HG03108 (cell line): Measurements from ENCODE around the gene SH2D7.

ENCODE experiments used
- ATAC-seq: cut with Tn5 transposase; IDR thresholded peaks from one replicate; pipeline ENCODE4 v1.9.1; 2021; ENCODE audit warnings: moderate library complexity; ENCODE audit not compliant: unreplicated experiment

The SH2D7 gene

GRCh38 chr15:78060232-78060631, 32.1 kb upstream of the SH2D7 start:
- ATAC-seq, result no peak

GRCh38 chr15:78061963-78062427, 30.4 kb upstream of the SH2D7 start:
- ATAC-seq, result peak; percentile 42

GRCh38 chr15:78063217-78063616, 29.1 kb upstream of the SH2D7 start:
- ATAC-seq, result no peak

GRCh38 chr15:78063970-78064385, 28.4 kb upstream of the SH2D7 start:
- ATAC-seq, result no peak

GRCh38 chr15:78064544-78064943, 27.8 kb upstream of the SH2D7 start:
- ATAC-seq, result no peak

DNA sequence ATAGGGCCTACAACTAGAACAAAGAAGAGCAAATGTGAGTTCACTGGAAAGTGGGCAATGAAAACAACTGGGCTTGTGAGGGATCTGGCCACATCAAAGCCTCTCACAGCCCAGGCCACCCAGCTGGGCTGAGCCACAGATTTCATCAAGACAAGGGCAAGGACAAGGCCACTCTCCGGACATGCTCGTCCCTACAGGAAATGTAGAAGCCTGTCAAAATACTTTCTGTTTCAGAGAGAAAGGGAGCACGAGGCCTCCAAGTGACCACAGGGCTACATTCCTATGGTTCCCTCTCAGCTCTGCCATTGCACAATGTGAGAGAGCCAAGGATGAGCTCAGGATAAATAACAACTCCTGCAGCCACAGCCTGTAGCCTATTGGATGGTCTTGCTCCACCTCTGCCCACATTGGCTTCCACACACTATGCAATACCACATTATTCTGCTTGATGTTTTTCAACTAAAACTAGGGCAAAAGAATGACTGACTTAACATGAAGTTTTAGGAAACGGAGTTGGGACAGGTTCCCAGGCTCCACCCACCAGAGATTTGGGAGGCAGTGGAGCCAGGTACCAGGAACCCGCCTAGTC, 27.0 kb upstream of the SH2D7 start:
- ATAC-seq, result no peak

DNA sequence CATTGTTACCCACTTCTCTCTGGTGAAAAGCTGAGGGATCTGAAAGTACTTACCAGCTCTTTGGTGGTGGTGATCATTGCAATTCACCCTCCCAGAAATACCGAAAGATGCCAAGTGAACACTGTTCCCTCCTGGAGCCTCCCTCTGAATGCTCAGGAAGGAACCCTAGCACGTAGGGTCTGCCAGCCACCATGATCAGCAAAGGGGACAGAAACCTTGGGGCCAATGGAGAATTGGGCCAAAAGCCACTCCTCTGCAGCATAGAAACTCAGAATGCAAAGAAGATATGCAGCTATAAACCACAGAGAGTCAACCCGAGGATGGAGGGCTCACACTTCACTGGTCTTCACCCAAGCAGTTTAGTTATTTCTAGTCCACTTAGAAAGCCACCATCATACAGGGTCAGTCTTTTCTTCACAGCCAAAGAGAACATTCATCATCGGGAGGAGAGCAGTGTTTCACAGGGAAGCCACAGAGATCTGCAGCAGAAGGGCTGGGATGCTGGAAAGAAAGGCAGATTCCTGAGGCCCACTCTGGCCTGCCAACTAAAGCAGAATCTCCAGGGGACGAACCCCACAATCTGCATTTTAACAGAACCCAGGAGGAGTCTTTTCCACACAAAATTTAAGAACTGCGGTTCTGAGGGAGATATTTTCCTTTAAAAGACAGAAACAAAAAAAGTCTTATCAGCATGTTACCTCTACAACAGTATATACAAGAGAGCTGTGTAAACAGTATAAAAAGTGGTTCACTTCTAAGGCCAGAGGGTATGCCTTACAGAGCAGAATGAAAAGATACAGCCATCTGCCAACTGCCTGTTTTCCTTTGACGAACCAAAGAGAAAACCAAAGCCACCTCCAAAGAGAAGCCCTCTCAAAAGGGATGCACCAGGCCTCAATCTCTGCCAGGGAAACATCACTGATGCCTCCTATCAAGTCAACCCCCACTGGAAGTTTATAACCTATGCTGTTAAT, 26.1 kb upstream of the SH2D7 start:
- ATAC-seq, result peak; percentile 49

GRCh38 chr15:78067328-78068228, 24.8 kb upstream of the SH2D7 start:
- no peak for ATAC-seq

DNA sequence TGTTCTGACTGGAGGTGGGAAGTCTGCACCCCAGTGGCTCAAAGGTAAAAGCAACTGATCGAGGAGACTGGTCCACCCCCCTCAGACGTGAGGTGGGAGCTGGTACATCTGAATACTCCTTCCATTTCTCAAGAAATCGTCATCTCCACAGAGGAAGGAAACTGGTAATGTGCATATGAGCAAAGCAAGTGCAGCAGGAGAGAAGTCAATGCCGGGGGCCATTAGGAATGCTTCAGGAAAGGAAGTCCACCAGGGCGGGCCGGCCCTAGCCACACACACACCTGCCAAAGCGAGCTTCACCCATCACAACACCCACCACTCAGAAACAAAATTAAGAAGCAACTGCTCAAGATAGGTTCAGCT, 23.3 kb upstream of the SH2D7 start:
- peak; percentile 8 for ATAC-seq

GRCh38 chr15:78069462-78070029, 22.8 kb upstream of the SH2D7 start:
- no peak for ATAC-seq

DNA sequence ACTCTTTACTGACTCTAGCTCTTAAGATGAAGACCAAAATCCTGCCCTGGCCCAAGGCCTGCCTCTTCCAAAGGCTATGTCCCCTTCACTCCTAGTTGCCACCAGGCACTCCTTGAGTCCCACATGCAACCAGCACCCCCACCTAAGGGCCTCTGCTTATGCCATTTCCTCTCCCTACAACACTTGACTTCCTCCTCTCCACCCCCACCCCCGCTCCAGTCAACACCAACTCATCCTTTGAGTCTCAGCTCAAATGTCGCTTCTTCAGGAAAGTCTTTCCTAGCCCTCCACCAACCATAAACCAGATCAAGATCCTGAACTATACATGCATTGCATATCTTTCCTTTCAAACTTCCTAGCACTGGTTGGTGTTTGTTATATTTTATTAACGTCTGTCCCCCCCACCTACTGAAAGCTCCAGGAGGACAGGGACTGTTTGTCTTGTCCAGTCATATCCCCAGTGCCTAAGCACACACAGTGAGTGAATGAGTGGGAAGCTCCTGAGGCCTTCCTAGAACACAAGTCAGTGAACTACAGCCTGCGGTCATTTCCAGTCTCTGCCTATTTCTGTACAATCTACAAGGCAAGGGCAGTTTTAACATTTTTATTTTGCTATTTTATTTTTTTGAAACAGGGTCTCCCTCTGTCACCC, 22.2 kb upstream of the SH2D7 start:
- no peak for ATAC-seq

- no peak for ATAC-seq
Observed at GRCh38 chr15:78071383-78071782, 21.0 kb upstream of the SH2D7 start.

DNA sequence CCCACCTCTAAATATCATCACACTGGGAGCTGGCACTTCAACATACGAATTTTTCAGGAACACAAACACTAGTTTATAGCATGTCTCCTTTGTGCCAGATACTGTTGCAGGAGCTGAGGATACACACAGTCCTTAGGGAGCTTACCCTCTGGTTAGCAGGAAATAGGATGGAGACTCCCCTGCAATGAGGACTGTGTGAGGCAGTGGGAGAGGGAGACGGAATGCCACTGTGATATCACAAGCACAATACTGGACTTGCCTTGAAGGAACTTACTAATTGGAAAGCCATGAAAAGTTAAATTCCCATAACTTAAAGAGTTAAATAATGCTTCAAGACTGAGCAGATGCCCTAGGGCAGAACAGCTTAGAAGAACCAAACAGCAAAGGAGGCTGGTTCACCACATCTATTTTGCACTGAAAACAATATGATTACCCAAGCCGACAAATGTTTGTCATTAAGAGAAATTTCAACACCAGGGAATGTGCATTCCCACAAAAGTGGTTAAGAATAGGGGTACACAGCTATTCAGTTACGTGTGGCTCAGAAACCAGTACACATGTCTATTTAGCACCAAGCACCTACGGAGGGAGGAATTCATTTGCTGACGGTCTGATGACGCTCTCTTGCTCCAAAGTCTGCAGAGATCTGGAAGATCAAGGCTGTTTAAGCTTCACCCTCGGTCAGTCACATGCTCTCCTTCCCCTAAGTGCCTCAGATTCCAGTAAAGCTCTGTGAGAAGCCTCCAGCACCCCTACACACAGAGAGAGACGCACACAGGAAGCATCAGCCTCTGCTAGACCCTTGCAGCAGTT, 20.1 kb upstream of the SH2D7 start:
- ATAC-seq, result no peak

- no peak for ATAC-seq
Observed at GRCh38 chr15:78073046-78073787, 19.1 kb upstream of the SH2D7 start.

DNA sequence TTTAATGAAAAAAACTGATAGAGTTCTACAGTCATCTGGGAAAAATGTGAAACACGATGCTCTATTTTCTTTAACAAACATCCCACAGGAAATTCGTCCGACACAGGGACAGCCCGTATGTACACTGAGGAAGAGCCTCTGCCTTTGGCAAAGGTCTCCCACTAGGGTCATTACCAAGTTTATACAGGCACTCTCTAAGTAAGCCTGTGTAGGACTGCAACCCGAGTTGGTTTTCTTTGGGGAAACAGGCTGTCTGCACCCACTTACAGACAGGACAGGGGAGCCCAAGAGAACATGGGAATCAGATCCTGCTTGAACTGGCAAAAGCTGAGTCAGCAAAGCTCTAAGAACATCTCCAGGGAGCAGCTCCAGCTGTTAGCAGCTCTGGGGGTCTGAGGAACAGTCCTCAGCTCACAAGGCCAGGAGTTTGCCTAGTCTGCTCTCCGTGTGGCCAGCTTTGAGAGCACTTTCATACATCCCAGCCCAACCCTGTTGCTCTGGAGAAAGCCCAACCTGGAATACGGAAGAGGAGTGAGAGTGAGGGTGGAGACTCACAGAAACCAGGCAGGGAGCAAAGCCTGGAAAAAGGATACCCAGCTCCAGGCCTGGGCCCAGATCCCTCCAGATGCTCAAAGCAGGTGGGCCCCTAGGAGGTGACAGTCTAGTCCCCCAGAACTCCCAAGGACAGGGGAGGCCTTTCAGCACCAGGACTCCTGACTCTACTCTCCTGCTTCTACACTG, 16.7 kb upstream of the SH2D7 start:
- no peak for ATAC-seq

DNA sequence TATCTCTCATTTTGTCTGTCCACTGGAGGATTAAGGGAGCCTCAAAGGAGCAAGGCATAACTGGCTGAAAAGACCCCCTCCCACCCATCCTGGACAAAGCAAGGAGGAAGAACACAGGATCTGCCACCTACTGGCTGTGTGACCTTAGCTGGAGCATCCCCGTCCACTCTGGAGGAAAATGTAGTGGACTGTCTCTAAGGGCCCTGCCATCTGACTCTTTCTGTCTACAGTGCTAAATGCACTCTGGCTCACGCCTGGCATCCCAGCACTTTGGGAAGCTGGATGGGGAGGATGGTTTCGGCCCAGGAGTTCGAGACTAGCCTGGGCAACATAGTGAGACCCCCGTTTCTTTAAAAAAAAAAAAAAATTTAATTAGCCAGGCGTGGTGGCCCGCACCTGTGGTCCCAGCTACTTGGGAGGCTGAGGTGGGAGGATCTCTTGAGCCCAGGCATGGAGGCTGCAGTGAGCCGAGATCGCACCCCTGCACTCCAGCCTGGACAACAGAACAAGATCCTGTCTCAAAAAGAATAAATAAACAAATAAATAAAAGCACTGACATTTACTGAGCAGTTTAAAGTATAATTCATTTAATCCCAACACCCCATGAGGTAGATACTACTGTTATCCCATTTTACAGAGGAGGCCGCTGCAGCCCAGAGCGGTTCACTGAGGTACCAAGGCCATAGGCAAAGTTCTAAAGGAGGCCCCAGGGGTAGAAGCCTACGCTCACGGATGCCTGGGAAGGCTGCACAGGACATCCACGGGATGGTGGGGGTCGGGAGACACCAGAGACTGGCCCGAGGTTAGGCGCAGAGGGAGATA, 15.9 kb upstream of the SH2D7 start:
- ATAC-seq, result peak; percentile 6
